ACHN (cell line): ENCODE measurements around the gene PLN.
A peak's percentile ranks its signal among the peaks of the same experiment; 100 is the strongest.

Source experiments
- DNase-seq: peaks from one replicate; pipeline ENCODE4 v3.0.0-alpha.2; 2015
- in situ Hi-C: cut with HindIII; loops from 2 replicates; pipeline ENCODE4 v1.10.0; 2017; ENCODE audit warnings: low sequenced_read_pairs, low pct_ligation_motif_present, low pct_unique_long_range_greater_than_20kb

Gene PLN

GRCh38 chr6:118530942-118531341, 17.2 kb upstream of the PLN start:
- in situ Hi-C loops, result no loop called here
- DNase-seq, result no peak

GRCh38 chr6:118535176-118535844, 12.8 kb upstream of the PLN start:
- in situ Hi-C loops, result no loop called here

DNA sequence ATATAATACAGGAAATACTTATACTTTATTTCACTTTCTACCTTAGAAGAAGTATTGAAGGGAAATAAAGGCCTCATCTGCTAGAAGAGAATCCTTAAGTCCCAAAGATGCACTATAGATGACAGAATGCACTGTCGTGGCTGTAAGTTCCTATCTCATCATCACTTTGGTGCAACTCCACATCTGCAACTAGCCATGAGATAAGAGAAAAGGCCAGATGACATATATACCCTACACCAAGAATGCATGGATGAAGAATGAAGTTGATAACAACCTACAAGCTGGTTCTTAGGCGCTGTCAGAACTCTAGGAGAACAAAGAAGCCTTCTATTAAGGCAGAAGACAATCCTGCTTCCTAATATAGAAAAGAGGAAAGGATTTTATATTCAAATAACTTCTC, 11.6 kb upstream of the PLN start:
- DNase-seq, result no peak

More at GRCh38 chr6:118535176-118535844, 12.8 kb upstream of the PLN start:
- DNase-seq, result no peak

GRCh38 chr6:118537574-118537973, 10.5 kb upstream of the PLN start:
- no peak for DNase-seq
- in situ Hi-C loops, result no loop called here

More for the DNA sequence above, 11.6 kb upstream of the PLN start:
- in situ Hi-C loops, result no loop called here

DNA sequence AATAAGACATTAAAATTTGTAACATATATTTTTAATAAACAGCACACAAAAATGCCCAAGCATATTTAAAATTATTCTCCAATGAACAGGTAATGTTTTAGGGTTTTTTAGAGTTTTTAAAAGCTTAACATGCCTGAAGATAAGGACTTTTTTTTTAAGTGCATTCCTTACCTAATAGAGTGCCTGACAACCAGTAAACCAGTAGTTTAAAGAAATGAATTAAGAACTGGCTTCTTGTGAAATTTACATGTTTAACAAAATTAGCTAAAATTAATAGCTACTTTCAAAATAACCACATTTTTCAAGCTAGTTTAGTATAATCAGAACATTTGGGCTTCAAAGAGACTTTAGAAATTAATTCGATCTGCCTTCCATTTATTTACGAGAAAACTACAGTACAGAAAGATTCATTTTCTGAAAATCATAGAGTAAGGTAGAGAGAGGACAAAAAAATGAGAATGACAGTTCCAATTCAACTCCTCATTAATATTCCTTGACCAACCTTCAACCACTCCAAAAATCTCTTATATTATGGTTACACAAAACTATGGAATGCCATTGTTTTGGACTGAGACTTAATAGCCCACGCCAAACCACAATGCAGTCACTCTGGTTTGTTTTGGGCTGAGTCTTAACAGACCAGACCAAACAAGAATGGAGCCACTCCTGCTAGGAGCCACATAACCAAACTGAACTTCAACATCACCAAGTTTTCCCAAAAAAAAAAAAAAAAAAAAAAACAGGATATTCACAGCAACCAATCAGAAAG, 5.7 kb upstream of the PLN start:
- no peak for DNase-seq
- in situ Hi-C loops, result no loop called here

DNA sequence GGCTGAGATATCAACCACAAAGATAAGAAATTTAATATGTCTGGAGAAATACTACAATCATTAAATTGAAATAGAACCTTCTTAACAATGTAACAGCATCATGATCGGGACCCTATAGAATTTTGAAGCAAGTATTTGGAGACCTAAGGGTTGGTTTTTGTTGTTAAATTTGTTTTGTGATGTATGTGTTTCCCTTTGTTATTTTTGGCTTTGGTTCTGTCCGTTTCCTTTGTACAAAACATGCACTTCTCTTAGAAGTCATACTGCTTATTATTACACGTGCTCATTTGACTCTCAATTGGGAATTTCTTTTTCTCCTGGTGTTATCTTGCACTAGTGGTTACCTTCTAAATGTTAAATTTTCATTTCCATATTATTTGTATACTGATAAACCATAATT, 4.0 kb upstream of the PLN start:
- no peak for DNase-seq
- in situ Hi-C loops, result no loop called here

- DNase-seq, result no peak
- in situ Hi-C loops, result no loop called here
Observed at GRCh38 chr6:118546164-118546879, 1.8 kb upstream of the PLN start.

GRCh38 chr6:118546880-118547218, 1.2 kb upstream of the PLN start:
- in situ Hi-C loops, result no loop called here

GRCh38 chr6:118548613-118549012, 517 bp downstream of the PLN start:
- DNase-seq, result no peak
- in situ Hi-C loops, result no loop called here

More at GRCh38 chr6:118546880-118547218, 1.2 kb upstream of the PLN start:
- DNase-seq, result no peak

DNA sequence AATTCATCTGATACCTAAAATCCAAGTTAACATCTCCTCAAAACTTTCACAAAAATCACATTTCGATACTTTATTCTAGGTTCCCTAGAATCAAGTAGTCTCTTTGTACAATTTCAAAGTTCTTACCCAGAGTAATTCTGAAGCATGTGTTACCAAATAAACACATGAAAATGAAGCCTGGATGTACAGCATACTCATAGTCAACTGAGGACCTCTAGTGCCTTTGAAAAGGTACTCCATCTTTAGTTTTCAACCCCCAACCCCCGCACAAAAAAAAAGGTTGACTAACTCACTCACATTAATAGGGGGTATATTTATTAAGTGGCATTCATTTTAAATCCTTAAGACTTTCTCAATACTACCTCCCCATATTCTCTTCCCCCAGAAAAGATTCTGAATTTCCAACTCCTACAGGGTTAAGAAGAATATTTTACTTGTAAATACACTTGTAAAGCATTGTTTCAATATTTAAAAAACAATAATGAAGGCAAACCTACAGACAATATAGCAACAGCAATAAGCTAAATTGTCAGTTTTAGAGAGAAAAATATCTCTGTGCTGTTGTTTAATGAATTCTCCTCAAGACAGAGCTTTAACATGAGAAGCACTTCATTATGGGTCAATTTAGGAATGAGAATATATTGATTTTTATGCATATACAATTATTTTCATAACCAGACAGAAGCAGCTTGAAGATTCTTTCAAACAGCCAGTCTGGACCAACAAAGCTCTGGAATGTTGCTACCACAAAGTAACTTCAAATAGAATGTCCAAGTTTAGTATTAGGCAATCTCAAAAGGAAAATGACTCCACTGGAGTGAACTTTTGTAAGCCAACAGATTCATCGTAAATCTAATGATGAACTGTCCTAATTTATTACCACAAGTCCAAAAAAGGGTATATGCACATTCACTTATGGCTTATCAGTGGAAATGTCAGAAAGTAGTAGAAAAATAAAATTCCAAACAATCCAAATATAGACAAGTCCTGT, 3.3 kb downstream of the PLN start:
- DNase-seq, result peak; percentile 58
- in situ Hi-C loops, result no loop called here

DNA sequence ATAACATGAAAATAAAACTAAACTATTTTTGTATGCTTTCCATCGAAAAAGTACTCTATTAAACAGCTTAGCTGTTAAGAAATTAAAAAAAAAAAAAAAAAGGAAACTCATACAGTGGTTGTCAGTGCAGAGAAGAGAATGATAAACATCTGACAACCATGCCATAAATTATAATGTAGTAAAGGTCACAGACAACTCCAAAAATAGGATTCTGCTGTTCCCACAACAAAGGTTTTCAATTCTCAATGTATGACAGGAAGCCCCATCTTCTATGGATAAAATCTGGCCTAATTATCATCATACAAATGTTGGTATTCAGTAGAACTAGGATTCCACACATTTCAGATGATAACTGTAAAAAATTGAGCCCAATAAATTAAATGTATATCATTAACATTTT, 5.0 kb downstream of the PLN start:
- DNase-seq, result no peak
- in situ Hi-C loops, result no loop called here

- in situ Hi-C loops, result no loop called here
- DNase-seq, result no peak
Observed at GRCh38 chr6:118554698-118555097, 6.6 kb downstream of the PLN start.

DNA sequence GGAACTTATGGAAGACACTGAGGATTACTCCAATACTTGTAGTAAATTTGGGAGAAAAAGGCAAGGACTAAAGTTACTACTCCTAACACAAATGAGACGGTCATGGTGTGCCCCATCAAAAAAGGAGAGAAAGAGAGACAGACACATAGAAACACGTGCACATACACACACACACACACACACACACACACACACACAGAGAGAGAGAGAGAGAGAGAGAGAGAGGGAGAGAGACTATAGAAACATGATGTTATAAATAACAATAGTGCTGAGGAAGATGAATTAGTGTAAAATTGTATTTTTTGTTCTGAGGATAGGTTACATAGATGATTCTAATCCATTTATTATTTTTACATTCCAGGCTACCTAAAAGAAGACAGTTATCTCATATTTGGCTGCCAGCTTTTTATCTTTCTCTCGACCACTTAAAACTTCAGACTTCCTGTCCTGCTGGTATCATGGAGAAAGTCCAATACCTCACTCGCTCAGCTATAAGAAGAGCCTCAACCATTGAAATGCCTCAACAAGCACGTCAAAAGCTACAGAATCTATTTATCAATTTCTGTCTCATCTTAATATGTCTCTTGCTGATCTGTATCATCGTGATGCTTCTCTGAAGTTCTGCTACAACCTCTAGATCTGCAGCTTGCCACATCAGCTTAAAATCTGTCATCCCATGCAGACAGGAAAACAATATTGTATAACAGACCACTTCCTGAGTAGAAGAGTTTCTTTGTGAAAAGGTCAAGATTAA, 10.5 kb downstream of the PLN start:
- no peak for DNase-seq
- in situ Hi-C loops, result no loop called here

DNA sequence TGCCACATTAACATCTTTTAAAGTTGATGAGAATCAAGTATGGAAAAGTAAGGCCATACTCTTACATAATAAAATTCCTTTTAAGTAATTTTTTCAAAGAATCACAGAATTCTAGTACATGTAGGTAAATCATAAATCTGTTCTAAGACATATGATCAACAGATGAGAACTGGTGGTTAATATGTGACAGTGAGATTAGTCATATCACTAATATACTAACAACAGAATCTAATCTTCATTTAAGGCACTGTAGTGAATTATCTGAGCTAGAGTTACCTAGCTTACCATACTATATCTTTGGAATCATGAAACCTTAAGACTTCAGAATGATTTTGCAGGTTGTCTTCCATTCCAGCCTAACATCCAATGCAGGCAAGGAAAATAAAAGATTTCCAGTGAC, 11.6 kb downstream of the PLN start:
- no peak for DNase-seq
- in situ Hi-C loops, result no loop called here

GRCh38 chr6:118562248-118562647, 14.2 kb downstream of the PLN start:
- in situ Hi-C loops, result no loop called here
- DNase-seq, result no peak

DNA sequence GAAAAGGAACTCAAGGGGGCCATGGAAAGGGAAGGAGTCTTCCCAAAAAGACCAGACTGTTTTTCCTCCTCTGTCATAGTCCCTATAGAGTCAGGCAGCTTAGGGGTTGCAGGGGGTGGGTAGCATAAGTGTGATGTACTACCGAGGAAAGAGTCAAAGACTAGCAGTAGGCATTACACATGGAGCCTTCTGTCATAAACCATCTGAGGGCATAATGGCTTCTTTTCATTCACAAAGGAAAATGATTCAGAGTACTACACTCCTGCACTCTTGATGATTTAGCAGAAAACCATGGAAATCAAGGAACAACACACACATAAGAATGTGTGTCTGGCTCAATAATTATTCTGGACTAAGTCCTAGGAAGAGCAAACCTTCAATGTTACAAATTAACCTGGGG, 14.9 kb downstream of the PLN start:
- in situ Hi-C loops, result no loop called here
- DNase-seq, result peak; percentile 29

GRCh38 chr6:118565311-118565960, 17.3 kb downstream of the PLN start:
- peak; percentile 56 for DNase-seq
- in situ Hi-C loops, result no loop called here
